ENCODE results near the gene SORL1.

Gene SORL1

GRCh38 chr11:121422675-121423074, 29.4 kb upstream of the SORL1 start:
- no peak for TF ChIP-seq CTCF (IDR thresholded peaks at IDR 0.05)

GRCh38 chr11:121425828-121426227, 26.3 kb upstream of the SORL1 start:
- no peak for TF ChIP-seq CTCF (IDR thresholded peaks at IDR 0.05)

- TF ChIP-seq CTCF (IDR thresholded peaks at IDR 0.05) = 0 out of 2 replicates have a peak, but pooled peaks have one; percentile 13
These were observed 25.4 kb upstream of the SORL1 start for GRCh38 chr11:121426476-121427399.

- no peak for TF ChIP-seq CTCF (IDR thresholded peaks at IDR 0.05)
These were observed 24.7 kb upstream of the SORL1 start for GRCh38 chr11:121427400-121427744.

GRCh38 chr11:121429556-121429955, 22.6 kb upstream of the SORL1 start:
- TF ChIP-seq CTCF (IDR thresholded peaks at IDR 0.05) = no peak

- TF ChIP-seq CTCF (IDR thresholded peaks at IDR 0.05) = no peak
These were observed 20.1 kb upstream of the SORL1 start for GRCh38 chr11:121431820-121432526.

GRCh38 chr11:121435132-121435531, 17.0 kb upstream of the SORL1 start:
- no peak for TF ChIP-seq CTCF (IDR thresholded peaks at IDR 0.05)
